ENCODE results near the gene DPAGT1.
"Not testable (repeated sequence)": the region's sequence is repeated elsewhere in the genome, so short reads cannot be mapped to it uniquely, and the experiment has no call there.

Gene DPAGT1

DNA sequence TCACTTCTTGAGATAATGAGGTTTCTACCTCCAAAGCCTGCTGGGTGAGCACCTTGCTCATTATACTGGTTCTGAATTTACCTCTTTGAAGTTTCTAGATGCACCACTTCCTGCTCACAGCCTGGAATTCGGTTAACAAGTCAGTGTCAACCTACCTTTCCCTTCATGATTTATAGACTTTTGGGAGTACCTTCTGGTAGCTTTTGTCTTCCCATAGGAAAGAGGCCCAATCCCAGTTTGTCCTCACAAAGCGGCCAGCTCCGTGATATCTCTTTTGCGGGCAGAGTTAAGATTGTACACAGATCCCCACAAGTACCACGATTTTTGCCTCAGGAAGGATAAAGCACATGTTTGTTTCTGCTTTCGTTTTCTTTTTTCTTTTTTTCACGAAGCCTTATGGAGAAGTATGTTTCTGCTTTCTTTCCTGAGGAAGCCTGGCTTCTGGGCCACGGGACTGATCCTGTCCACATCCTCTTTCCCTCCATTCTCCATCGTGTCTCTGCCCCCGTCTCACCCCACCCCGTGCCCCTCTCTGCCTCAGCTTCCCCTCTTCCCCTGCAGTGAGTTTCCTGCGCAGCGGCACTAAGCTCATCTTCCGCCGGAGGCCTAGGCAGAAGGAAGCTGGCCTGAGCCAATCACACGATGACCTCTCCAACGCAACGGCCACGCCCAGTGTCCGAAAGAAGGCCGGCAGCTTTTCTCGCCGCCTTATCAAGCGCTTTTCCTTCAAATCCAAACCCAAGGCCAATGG, 14.0 kb upstream of the DPAGT1 start:
- no peak for DNase-seq (ENCODE audit: low read depth)

GRCh38 chr11:119114351-119114750, 12.7 kb upstream of the DPAGT1 start:
- no peak for DNase-seq (ENCODE audit: low read depth)

- no peak for DNase-seq (ENCODE audit: low read depth)
These were observed 12.1 kb upstream of the DPAGT1 start for GRCh38 chr11:119113716-119114115.

GRCh38 chr11:119112314-119113020, 10.8 kb upstream of the DPAGT1 start:
- no peak for DNase-seq (ENCODE audit: low read depth)

DNA sequence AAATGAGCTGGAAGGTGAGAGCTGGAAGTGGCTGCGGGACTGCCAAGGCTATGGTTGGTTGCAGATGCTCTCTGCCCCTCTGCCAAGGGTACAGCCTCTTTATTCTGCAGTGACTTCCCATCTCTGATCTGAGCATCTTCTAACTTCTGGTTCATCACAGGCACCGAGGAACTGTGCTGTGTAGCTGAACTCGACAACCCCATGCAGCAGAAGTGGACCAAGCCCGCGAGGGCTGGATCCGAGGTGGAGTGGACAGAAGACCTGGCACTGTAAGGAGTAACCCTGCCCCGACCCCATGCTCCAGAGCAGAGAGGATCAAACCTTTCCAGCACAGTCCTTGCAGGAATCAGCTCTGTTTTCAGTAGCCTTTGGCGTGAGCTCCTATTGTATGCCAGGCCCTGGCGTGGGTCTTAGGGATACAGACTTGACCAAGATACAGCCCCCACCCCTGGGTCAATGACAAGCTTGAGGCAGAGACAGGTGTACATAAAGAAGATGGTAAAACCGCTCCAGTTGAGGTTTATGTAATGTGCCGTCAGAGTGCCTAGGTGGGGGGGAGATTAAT, 9.8 kb upstream of the DPAGT1 start:
- no peak for DNase-seq (ENCODE audit: low read depth)

DNA sequence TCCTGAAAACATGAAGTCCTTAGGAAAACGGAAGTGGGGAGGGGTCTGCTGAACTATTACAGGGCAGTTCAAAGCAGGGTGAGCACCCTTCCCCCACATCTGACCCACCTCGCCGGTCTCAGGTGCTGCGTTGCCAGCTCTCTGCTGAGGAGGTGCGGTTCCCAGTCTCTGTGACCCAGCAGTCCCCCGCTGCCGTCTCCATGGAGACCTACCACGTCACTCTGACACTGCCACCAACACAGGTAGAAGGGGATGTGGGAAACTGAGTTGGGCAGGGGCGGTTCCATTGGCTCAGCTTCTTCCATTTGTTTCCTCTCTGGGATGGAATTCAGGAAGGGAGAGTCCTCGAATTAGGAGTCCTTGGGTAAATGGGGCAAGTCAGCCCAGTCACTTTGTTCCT, 8.8 kb upstream of the DPAGT1 start:
- DNase-seq (ENCODE audit: low read depth): no peak

DNA sequence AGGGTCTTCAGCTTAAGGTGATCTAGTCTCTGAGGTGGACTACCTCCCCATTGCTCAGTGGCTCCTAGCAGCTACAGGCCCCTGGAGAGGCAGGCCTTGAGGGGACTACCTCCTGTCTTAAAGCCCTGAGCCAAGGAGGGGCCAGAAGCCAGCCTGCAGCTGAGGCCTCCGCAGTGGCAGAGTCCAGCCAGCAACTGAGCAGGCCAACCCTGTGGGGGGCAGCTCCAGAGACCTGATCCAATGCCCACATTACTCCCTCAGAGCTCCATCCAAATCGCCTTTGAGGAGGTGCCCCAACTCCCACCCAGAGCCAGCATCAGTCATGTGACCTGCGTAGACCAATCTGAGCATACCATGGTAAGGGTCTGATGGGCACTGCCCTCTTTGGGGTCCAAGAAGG, 8.2 kb upstream of the DPAGT1 start:
- no peak for DNase-seq (ENCODE audit: low read depth)

GRCh38 chr11:119108857-119109221, 7.2 kb upstream of the DPAGT1 start:
- no peak for DNase-seq (ENCODE audit: low read depth)

DNA sequence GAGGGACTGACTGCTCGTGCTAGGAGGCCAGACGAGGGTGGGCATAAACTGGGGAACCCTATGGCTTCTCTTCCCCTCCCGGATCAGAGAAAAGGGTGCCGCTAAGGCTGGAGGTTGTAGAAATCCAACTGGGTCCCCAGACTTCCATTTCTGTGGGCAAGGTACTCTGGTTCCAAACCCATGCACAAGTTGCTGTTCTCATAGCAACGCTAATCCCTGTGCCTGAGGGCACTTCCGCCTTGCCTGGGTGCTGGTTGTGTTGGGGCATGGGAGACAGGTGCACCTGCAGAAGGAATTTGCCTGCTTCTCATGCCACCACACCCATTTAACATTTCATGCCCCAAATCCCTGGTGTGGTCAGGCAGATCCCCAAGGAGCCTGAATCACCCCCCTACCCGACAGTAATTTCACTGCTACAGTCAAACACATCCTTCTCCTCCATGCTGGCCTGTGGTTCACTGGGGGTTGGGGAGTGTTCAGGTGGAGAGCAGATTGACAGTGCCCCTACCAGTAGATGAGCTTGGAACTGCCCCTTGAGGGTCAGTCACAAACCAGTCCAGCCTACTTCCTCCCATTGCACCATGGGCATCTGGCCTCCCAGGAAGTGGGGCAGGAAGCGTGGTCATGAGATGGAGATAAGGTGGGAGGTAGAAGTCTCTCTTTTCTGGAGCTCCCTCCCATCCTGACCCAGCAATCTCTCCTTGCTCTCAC, 6.6 kb upstream of the DPAGT1 start:
- DNase-seq (ENCODE audit: low read depth): no peak

DNA sequence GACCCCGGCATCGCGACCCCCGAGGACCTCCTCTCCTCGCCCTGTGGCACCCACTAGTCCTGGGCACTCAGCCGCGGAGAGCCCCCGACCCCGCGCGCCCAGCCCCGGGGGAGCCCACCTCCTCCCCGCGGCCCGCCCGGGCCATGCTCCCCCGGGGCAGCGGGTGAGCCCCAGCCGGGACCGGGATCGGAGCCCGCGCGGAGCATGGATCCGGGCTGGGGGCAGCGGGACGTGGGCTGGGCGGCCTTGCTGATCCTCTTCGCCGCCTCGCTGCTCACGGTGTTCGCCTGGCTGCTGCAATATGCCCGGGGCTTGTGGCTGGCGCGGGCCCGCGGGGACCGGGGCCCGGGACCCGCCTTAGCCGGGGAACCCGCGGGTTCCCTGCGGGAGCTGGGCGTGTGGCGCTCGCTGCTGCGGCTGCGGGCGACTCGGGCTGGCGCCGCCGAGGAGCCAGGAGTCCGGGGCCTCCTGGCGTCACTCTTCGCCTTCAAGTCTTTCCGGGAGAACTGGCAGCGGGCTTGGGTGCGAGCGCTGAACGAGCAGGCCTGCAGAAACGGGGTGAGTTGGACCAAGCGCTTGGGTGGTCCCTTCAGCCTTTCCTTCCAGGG, 6.0 kb upstream of the DPAGT1 start:
- DNase-seq (ENCODE audit: low read depth): no peak

GRCh38 chr11:119106564-119107537, 5.2 kb upstream of the DPAGT1 start, which contains the start of gene C2CD2L:
Gene C2CD2L, plus strand, starts transcription at chr11:119107344. Its CDS starts 398 bp downstream, at chr11:119107742.
- peak; percentile 46 for DNase-seq (ENCODE audit: low read depth)

GRCh38 chr11:119103793-119104192, 2.1 kb upstream of the DPAGT1 start:
- no peak for DNase-seq (ENCODE audit: low read depth)

GRCh38 chr11:119103161-119103664, 1.6 kb upstream of the DPAGT1 start:
- not testable (repeated sequence) for DNase-seq (ENCODE audit: low read depth)

- no peak for DNase-seq (ENCODE audit: low read depth)
These were observed 477 bp downstream of the DPAGT1 start for GRCh38 chr11:119100994-119101758.

GRCh38 chr11:119100246-119100970, 1.2 kb downstream of the DPAGT1 start:
- no peak for DNase-seq (ENCODE audit: low read depth)

- no peak for DNase-seq (ENCODE audit: low read depth)
These were observed 1.9 kb downstream of the DPAGT1 start for GRCh38 chr11:119099711-119100110.

- peak; percentile 99 for DNase-seq (ENCODE audit: low read depth)
These were observed 6.4 kb downstream of the DPAGT1 start for GRCh38 chr11:119095066-119095880.

DNA sequence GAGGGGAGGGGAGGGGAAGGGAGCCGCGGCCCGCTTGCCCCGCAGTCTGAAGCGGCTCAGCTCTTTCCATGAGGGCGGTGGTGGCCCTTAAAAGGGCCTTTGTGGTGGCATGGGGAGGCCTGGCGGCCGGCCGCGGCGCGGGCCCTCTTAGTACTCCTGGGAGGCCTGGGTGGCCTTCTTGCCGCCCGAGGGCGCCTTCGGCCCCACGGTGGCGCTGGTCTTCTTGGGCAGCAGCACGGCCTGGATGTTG, 6.9 kb downstream of the DPAGT1 start:
- peak; percentile 35 for DNase-seq (ENCODE audit: low read depth)

Data from non-pigmented ciliary epithelial cell (primary cell).